Measurements from ENCODE around the gene DCST2.

The DCST2 gene

DNA sequence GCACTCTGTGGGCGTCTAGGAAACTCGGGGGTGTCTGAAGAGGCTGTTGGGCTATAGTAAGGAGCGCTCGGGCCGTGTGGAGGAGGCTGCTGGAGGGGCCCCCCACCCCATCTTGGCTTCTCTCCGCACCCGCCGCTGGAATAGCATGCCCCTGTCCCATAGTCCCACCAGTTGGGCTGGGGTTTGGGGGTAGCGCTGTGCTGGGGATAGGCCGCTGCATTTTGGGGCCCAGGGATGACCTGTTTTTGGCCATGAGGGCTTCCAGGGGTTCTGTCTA, 45.6 kb upstream of the DCST2 start:
- TF ChIP-seq, protein P1, sequence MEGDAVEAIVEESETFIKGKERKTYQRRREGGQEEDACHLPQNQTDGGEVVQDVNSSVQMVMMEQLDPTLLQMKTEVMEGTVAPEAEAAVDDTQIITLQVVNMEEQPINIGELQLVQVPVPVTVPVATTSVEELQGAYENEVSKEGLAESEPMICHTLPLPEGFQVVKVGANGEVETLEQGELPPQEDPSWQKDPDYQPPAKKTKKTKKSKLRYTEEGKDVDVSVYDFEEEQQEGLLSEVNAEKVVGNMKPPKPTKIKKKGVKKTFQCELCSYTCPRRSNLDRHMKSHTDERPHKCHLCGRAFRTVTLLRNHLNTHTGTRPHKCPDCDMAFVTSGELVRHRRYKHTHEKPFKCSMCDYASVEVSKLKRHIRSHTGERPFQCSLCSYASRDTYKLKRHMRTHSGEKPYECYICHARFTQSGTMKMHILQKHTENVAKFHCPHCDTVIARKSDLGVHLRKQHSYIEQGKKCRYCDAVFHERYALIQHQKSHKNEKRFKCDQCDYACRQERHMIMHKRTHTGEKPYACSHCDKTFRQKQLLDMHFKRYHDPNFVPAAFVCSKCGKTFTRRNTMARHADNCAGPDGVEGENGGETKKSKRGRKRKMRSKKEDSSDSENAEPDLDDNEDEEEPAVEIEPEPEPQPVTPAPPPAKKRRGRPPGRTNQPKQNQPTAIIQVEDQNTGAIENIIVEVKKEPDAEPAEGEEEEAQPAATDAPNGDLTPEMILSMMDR (IDR thresholded peaks at IDR 0.05): no peak

DNA sequence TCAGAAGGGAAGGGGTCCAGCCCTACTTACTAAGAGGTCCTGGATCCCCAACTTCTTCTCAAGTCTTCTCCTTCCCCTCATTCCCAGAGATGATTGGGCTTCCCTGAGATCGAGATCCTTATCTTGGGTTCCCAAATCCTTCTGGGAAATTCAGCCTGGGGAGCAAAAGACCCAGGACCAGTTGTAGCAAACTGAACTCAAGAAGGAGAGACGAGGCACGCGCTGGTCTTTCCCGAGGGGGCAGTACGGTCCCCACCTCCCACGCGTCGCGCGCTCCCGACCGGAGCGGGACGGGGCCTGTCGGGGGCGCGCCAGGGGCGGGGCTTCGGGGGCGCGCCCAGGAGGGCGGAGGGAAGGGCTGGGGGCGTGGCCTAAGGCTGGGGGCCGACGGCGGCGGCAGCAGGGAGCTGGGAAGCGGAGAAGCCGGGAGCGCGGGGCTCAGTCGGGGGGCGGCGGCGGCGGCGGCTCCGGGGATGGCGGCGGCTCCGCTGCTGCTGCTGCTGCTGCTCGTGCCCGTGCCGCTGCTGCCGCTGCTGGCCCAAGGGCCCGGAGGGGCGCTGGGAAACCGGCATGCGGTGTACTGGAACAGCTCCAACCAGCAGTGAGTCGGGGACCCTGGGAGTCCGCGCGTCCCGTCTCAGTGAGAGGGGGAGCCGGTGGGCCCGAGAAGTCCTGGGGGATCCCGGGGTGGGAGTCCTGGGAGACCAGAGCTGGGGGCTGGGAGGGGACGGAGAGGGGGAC, 45.1 kb upstream of the DCST2 start, which contains the start of gene EFNA3:
Gene EFNA3, plus strand, starts transcription at position 369 of the 741 bp plus-strand sequence. Its CDS starts 105 bp downstream, at position 474.
- TF ChIP-seq, protein P1 (IDR thresholded peaks at IDR 0.05): no peak

DNA sequence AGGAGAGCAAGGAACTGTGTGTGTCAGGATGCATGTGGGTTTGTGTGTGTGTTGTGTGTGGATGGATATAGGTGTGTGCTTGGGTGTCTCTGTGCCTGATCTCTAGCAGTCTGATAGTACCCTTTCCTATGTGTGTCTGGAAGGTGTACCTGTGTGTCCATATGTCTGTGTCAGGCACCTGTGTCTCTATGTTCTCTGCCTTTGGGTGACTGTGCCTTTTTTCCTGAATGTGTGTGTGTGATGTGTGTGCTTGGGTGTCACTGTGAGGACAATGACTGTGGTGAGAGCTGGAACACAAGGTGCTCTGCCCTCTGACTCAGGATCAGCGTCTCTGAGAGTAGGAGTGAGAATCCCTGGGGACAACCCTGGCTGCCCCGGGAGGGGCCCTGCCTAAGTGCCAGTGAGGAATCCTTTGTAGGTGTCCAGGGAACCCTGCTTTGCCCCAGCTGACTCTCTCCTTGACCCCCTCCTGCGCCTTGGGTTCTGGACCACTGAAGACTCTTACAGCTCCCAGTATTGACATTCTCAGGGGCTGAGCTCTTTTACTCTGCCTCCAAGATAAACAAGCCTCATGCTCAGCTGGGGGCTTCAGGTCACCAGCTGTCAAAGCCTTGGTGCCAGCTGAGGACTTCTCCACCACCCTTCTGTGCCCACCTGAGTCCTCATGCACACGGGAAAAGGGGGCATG, 44.3 kb upstream of the DCST2 start:
- TF ChIP-seq, protein P1 (IDR thresholded peaks at IDR 0.05): no peak

DNA sequence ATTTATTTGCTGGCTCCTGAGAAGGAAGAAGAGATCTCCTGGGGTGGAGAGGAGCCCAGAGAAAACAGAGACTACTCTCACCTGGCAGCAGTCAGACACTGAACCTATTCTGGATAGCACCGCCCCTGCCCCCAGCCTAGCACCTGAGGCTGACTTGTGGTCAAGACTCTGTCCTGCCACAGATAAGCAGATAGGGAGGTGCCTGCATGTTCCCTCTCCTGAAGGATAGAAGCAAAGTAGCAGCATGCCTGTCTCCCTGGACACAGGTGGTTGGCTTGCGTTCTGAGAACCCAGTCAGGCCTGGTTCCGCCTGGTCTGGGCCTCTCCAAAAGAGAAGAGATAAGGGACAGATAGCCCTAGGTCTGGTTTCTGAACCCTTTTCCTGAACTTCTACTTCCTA, 43.8 kb upstream of the DCST2 start:
- TF ChIP-seq, protein P1 (IDR thresholded peaks at IDR 0.05): no peak

DNA sequence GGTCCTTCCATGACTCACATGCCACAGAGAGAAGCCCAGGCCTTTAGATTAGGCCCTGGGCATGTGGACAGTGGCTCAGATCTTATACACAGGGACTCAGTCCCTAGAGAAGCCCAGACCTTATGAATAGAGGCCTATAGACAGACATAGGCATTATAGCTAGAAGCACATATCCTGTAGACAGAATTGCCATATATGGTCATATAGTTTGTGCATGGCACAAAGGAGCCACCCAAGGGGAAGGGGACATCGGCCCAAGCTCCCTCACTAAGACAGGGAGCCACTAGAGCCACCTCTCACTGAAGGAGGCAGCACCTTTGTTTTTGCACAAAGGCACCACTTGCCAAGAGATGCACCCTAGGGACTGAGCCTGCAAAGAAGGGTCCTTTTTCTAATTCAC, 42.8 kb upstream of the DCST2 start:
- TF ChIP-seq, protein P1 (IDR thresholded peaks at IDR 0.05): no peak

DNA sequence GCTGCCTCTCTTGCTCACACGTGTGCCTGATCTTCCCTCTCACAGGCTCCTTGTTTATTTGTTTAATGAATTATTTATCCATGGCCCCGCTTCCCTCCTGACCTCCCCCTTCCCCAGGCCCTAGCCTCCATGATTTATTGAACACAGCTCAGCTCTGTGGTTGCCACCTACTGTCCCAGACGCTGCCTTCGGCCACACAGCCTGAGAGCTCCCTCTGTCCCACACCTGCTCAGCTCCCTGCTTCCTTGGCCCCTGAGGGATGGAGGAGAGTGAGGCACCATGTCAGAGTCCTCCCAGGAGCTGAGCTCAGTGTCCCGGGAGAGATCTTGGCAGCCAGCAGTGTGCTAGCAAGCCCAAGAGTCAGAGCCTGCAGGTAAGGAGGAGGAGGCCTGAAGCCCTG, 42.0 kb upstream of the DCST2 start:
- TF ChIP-seq, protein P1 (IDR thresholded peaks at IDR 0.05): no peak

DNA sequence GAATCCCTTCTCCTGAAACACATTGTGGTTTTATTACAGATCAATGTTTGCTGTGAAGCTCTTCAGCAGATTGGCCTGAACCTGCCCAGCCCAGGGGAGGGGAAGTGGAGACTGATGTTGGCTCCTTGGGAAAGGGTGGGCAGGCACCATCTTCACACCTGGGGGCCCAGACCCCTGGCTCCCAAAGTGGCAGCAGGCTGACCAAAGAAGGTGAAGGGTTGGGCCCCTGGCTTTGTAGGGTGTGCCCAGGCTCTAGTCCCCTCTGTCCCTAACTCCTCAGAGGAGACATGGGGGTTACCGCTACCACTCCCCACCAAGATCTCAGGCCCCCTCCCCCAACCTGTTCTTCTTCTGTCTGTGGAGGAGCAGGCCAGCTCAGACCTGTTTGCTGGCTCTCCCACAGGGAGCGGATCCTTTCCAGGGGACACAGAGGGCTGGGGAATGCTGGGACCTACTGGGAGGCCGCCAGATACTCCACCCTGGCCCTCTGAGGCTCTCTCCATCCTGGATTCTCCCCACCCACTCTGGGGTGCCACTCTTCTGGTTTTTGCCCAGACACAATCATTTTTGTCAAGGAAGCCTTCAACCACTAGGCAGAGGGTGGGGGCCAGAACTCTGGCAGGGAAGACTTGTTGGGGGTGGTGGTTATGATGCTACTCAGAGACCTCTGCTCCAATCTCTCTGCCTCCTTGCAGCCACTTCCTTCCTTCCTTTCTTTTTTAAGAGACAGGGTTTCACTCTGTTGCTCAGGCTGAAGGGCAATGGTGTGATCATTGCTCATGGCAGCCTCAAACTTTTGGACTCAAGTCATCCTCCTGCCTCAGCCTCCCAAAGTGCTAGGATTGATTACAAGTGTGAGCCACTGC, 40.0 kb upstream of the DCST2 start:
- TF ChIP-seq, protein P1 (IDR thresholded peaks at IDR 0.05): no peak

Measured in LNCAP (cell line).